Suprapubic skin (tissue), 4 donors: ENCODE results near the gene CILP. TPM values are rescaled to one million over a fixed set of nuclear protein-coding genes. Genes with fewer than 3 reads are reported as not detected.
"Not testable (repeated sequence)": the region's sequence is repeated elsewhere in the genome, so short reads cannot be mapped to it uniquely, and the experiment has no call there.

Experiments
- DNase-seq, 2 donors: peaks; one replicate each; pipeline ENCODE4 v3.0.0-alpha.2; 2019; ENCODE audit warnings: low spot score in 2 of 2
- H3K27ac ChIP-seq: fragments of 200-600 bp; sonication (generic); one replicate; pipeline ENCODE4 v1.5.1; 2019
- H3K27me3 ChIP-seq: fragments of 200-600 bp; sonication (generic); one replicate; pipeline ENCODE4 v1.5.1; 2019
- H3K36me3 ChIP-seq: fragments of 200-600 bp; sonication (generic); one replicate; pipeline ENCODE4 v1.5.1; 2019
- H3K4me1 ChIP-seq: fragments of 200-600 bp; sonication (generic); one replicate; pipeline ENCODE4 v1.5.1; 2019
- H3K4me3 ChIP-seq: fragments of 200-600 bp; sonication (generic); one replicate; pipeline ENCODE4 v1.5.1; 2019; ENCODE audit warnings: mild to moderate bottlenecking
- H3K9me3 ChIP-seq: fragments of 200-600 bp; sonication (generic); one replicate; pipeline ENCODE4 v1.5.1; 2019
- CTCF ChIP-seq, 2 donors: fragments of 200-600 bp in 1 of 2; fragments of 450-650 bp in 1 of 2; sonication (generic) in 1 of 2; IDR thresholded peaks; one replicate each; pipeline ENCODE4 v1.5.1; 2016 to 2019; ENCODE audit warnings: antibody characterized with exemption in 2 of 2, mild to moderate bottlenecking in 1 of 2, moderate library complexity in 1 of 2
- EP300 ChIP-seq: sonication (generic); formaldehyde crosslinking; IDR thresholded peaks from one replicate; pipeline ENCODE4 v1.6.1; 2017; ENCODE audit warnings: antibody characterized with exemption
- POLR2A ChIP-seq, 2 donors: fragments of 450-650 bp; IDR thresholded peaks; one replicate each; pipeline ENCODE4 v1.6.1; 2017; ENCODE audit warnings: antibody characterized with exemption in 2 of 2, mild to moderate bottlenecking in 2 of 2, moderate library complexity in 2 of 2
- POLR2AphosphoS5 ChIP-seq, 3 donors: sonication (generic); formaldehyde crosslinking; IDR thresholded peaks; one replicate each; pipeline ENCODE4 v1.6.1; 2017; ENCODE audit warnings: antibody characterized with exemption in 3 of 3
- WGBS: methylation state at CpG from one replicate; pipeline ENCODE4 v1.1.5; 2018; 5-methylcytosine and 5-hydroxymethylcytosine counted together
- total RNA-seq, 4 donors: library from RNA; depleted of rRNA; stranded (reverse); fragments of >200 nt; gene quantifications; one replicate each; pipeline ENCODE4 v1.1.0, GENCODE V29; 2016

CILP gene
- total RNA-seq, 4 donors from 2014 or later: 2.7 to 15.2 (median 11.3) TPM

- Histone ChIP-seq H3K9me3 (no peaks in the 10 kb centered on the region), H3K27me3 (no peaks in the 10 kb centered on the region), H3K4me3 (no peak overlapping the region), H3K36me3 (peaks cover 6% of the 10 kb centered on the region), H3K4me1 (peaks cover 32% of the 10 kb centered on the region), H3K27ac (no peak overlapping the region)
- WGBS: 95% methylated on average over 6 of the region's 6 CpGs
- no peak for DNase-seq
- TF ChIP-seq EP300 (no peak), POLR2A (IDR thresholded peaks at IDR 0.05) (no peak), POLR2AphosphoS5 (IDR thresholded peaks at IDR 0.05) (no peak), CTCF (IDR thresholded peaks at IDR 0.05) (no peak)
Measured at GRCh38 chr15:65246939-65247338, 35.7 kb upstream of the CILP start.

- TF ChIP-seq POLR2AphosphoS5 (IDR thresholded peaks at IDR 0.05) (no peak), CTCF (IDR thresholded peaks at IDR 0.05) (no peak), EP300 (no peak), POLR2A (IDR thresholded peaks at IDR 0.05) (no peak)
- H3K27me3 ChIP-seq: no peaks in the 10 kb centered on the region
- H3K9me3 ChIP-seq: no peaks in the 10 kb centered on the region
- no peak for DNase-seq
- peaks cover 6% of the 10 kb centered on the region for H3K36me3 ChIP-seq
- H3K4me1 ChIP-seq: peaks cover 32% of the 10 kb centered on the region
- 41% methylated on average over 4 of the region's 8 CpGs for WGBS
- H3K4me3 ChIP-seq: no peak overlapping the region
- H3K27ac ChIP-seq: no peak overlapping the region
Measured at GRCh38 chr15:65246026-65246714, 34.9 kb upstream of the CILP start.

- H3K4me1 ChIP-seq: peaks cover 32% of the 10 kb centered on the region
- 69% methylated on average over 5 of the region's 11 CpGs for WGBS
- peaks cover 3% of the 10 kb centered on the region for H3K36me3 ChIP-seq
- no peak for TF ChIP-seq POLR2AphosphoS5 (IDR thresholded peaks at IDR 0.05)
- no peak for TF ChIP-seq CTCF (IDR thresholded peaks at IDR 0.05)
- no peak for TF ChIP-seq EP300
- TF ChIP-seq POLR2A (IDR thresholded peaks at IDR 0.05): no peak
- H3K27ac ChIP-seq: no peak overlapping the region
- no peaks in the 10 kb centered on the region for H3K9me3 ChIP-seq
- H3K4me3 ChIP-seq: no peak overlapping the region
- no peaks in the 10 kb centered on the region for H3K27me3 ChIP-seq
- DNase-seq: no peak
Measured at GRCh38 chr15:65245096-65245856, 34.0 kb upstream of the CILP start.

- H3K4me1 ChIP-seq: peaks cover 30% of the 10 kb centered on the region
- DNase-seq: no peak
- TF ChIP-seq POLR2A (IDR thresholded peaks at IDR 0.05): no peak
- TF ChIP-seq CTCF (IDR thresholded peaks at IDR 0.05): no peak
- no peak for TF ChIP-seq EP300
- H3K27ac ChIP-seq: no peak overlapping the region
- peaks cover 3% of the 10 kb centered on the region for H3K36me3 ChIP-seq
- no peak overlapping the region for H3K4me3 ChIP-seq
- H3K27me3 ChIP-seq: no peaks in the 10 kb centered on the region
- H3K9me3 ChIP-seq: no peaks in the 10 kb centered on the region
Measured at GRCh38 chr15:65244638-65245037, 33.4 kb upstream of the CILP start.

- not testable (repeated sequence) for H3K27ac ChIP-seq, H3K36me3 ChIP-seq, H3K9me3 ChIP-seq, H3K4me1 ChIP-seq, DNase-seq, H3K4me3 ChIP-seq, H3K27me3 ChIP-seq
- 96% methylated on average over 8 of the region's 8 CpGs for WGBS
Measured at GRCh38 chr15:65236443-65236842, 25.2 kb upstream of the CILP start.
